Endothelial cell of umbilical vein (primary cell): ENCODE results near the gene MINDY4. TPM values are rescaled to one million over a fixed set of nuclear protein-coding genes. Genes with fewer than 3 reads are reported as not detected.

ENCODE experiments used
- BruUV-seq: library from RNA; stranded (reverse); fragments of 400-500 nt; replicated peaks from 2 replicates; lab custom pipeline; 2021; lab: Mats Ljungman, UMichigan
- CTCF ChIA-PET: fragments of 300-600, 350-600 bp; sonication (Branson Sonifier 250); formaldehyde crosslinking; loops from one replicate; lab custom pipeline; 2021; ENCODE audit warnings: antibody characterized with exemption, inconsistent platforms; lab: Charles Lee
- POLR2A ChIA-PET: fragments of 300-600, 350-600 bp; sonication (Branson Sonifier 250); formaldehyde crosslinking; loops from one replicate; lab custom pipeline; 2021; ENCODE audit warnings: antibody characterized with exemption, inconsistent platforms; lab: Charles Lee
- DNase-seq: peaks from one replicate; pipeline ENCODE4 v3.0.0-alpha.2; 2011; ENCODE audit warnings: low read depth, low spot score
- FAIRE-seq: peaks from 2 replicates; lab custom pipeline; 2011; peaks lifted over from hg19 to GRCh38; lab: Jason Lieb, UNC
- H2AFZ ChIP-seq: 2 replicates; pipeline ENCODE4 v1.6.0; 2012; ENCODE audit warnings: low read depth, low read length, control low read depth, inconsistent platforms
- H3K27ac ChIP-seq: 2 replicates; pipeline ENCODE4 v1.5.1; 2011; ENCODE audit warnings: low read depth, mild to moderate bottlenecking, control low read depth, low read length, moderate library complexity; ENCODE audit not compliant: insufficient read depth
- H3K27me3 ChIP-seq, 2 experiments: 2 replicates each; pipeline versions ENCODE4 v1.6.0 to v1.6.1; 2011; ENCODE audit warnings: low read length in 2 of 2, mixed read lengths in 1 of 2; ENCODE audit not compliant: control insufficient read depth in 2 of 2, insufficient read depth in 2 of 2
- H3K36me3 ChIP-seq, 2 experiments: 2 replicates in 1 of 2; 3 replicates in 1 of 2; pipeline ENCODE4 v1.5.1; 2011; ENCODE audit warnings: low read length in 2 of 2, mild to moderate bottlenecking in 1 of 2, moderate library complexity in 1 of 2; ENCODE audit not compliant: control insufficient read depth in 2 of 2, insufficient read depth in 2 of 2; ENCODE audit errors: extremely low read depth in 1 of 2
- H3K4me1 ChIP-seq: 3 replicates; pipeline ENCODE4 v1.5.1; 2011; ENCODE audit warnings: mild to moderate bottlenecking, low read length; ENCODE audit not compliant: control insufficient read depth, insufficient read depth; ENCODE audit errors: extremely low read depth
- H3K4me2 ChIP-seq: 2 replicates; pipeline ENCODE4 v1.6.1; 2011; ENCODE audit warnings: low read length, control low read depth, mixed read lengths; ENCODE audit not compliant: insufficient read depth
- H3K4me3 ChIP-seq, 3 experiments: fragments of 200-600 bp in 1 of 3; sonication (generic), shearing (Covaris generic) in 1 of 3; replicated peaks in 1 of 3; 2 replicates each; pipeline ENCODE4 v1.5.1; 2011 to 2016; ENCODE audit warnings: control low read depth in 3 of 3, low read length in 3 of 3, mild to moderate bottlenecking in 2 of 3, inconsistent platforms in 1 of 3, low read depth in 1 of 3, moderate library complexity in 1 of 3; ENCODE audit not compliant: insufficient read depth in 1 of 3
- H3K79me2 ChIP-seq: 2 replicates; pipeline ENCODE4 v1.6.0; 2012; ENCODE audit warnings: low read length, inconsistent platforms; ENCODE audit not compliant: control insufficient read depth, insufficient read depth
- H3K9ac ChIP-seq: replicated peaks from 2 replicates; pipeline ENCODE3; 2011; ENCODE audit warnings: low read length, control low read depth; ENCODE audit not compliant: insufficient read depth; ENCODE audit errors: extremely low read depth
- H3K9me1 ChIP-seq: replicated peaks from 3 replicates; pipeline ENCODE4 v1.6.0; 2011; ENCODE audit warnings: mild to moderate bottlenecking, low read length; ENCODE audit not compliant: control insufficient read depth, insufficient read depth; ENCODE audit errors: extremely low read depth
- H3K9me3 ChIP-seq: replicated peaks from 2 replicates; pipeline ENCODE4 v1.5.1; 2012; ENCODE audit warnings: low read length, inconsistent platforms; ENCODE audit not compliant: control insufficient read depth, insufficient read depth
- H4K20me1 ChIP-seq: replicated peaks from 2 replicates; pipeline ENCODE3; 2011; ENCODE audit warnings: mild to moderate bottlenecking, low read length; ENCODE audit not compliant: control insufficient read depth, insufficient read depth; ENCODE audit errors: extremely low read depth
- EZH2 ChIP-seq: IDR thresholded peaks from 2 replicates; pipeline ENCODE4 v1.6.1; 2012; ENCODE audit warnings: borderline replicate concordance, low read depth, mild to moderate bottlenecking, moderate library complexity, low read length, inconsistent platforms; ENCODE audit not compliant: severe bottlenecking
- FOS ChIP-seq: IDR thresholded peaks from 2 replicates; pipeline ENCODE4 v1.6.1; 2011; ENCODE audit warnings: mild to moderate bottlenecking, low read length, moderate library complexity, borderline replicate concordance; ENCODE audit not compliant: insufficient read depth
- GATA2 ChIP-seq: IDR thresholded peaks from 2 replicates; pipeline ENCODE4 v1.7.0; 2011; ENCODE audit warnings: low read depth, mild to moderate bottlenecking, moderate library complexity, mixed read lengths, low read length; ENCODE audit not compliant: insufficient read length, insufficient read depth
- JUN ChIP-seq: IDR thresholded peaks from 2 replicates; pipeline ENCODE4 v1.6.1; 2011; ENCODE audit warnings: borderline replicate concordance, low read depth; ENCODE audit not compliant: insufficient read length, insufficient read depth
- MYC ChIP-seq: IDR thresholded peaks from one replicate; pipeline ENCODE4 v1.6.1; 2011; ENCODE audit warnings: mild to moderate bottlenecking, low read depth, low read length
- POLR2A ChIP-seq: IDR thresholded peaks from 2 replicates; pipeline ENCODE4 v1.6.1; 2012; ENCODE audit warnings: low read depth, mild to moderate bottlenecking, control low read depth, low read length
- POLR2AphosphoS5 ChIP-seq: IDR thresholded peaks from 2 replicates; pipeline ENCODE4 v1.6.1; 2012; ENCODE audit warnings: low read depth, mild to moderate bottlenecking, control low read depth, low read length, moderate library complexity; ENCODE audit not compliant: insufficient read depth
- dilution Hi-C: fragments of 300-500 bp; cut with MboI; formaldehyde crosslinking; loops from one replicate; pipeline ENCODE4 v1.15.0; 2019; ENCODE audit warnings: low sequenced_read_pairs; ENCODE audit not compliant: extremely low pct_ligation_motif_present
- intact Hi-C: fragments of 100-400 bp; cut with micrococcal nuclease; formaldehyde crosslinking; loops from one replicate; pipeline ENCODE4 v1.10.0; 2022
- polyA plus RNA-seq, 4 experiments: library from polyadenylated mRNA; depleted of rRNA in 3 of 4; stranded (reverse) in 3 of 4; unstranded in 1 of 4; fragments of >200 nt; gene quantifications; 2 replicates each; pipeline versions ENCODE4 v1.2.1 to v1.2.3, GENCODE V29; 2011 to 2012; ENCODE audit warnings: missing spikeins in 1 of 4
- total RNA-seq: library from RNA; stranded (reverse); gene quantifications from 2 replicates; pipeline ENCODE4 v1.2.3, GENCODE V29; 2021
- TF ChIP-seq, protein P1 (sequence below), 2 donors: IDR thresholded peaks; 1 replicate in 1 of 2; 2 replicates in 1 of 2; pipeline ENCODE4 v1.5.1; 2011; ENCODE audit warnings: low read length in 2 of 2, mild to moderate bottlenecking in 2 of 2, moderate library complexity in 2 of 2, control low read depth in 1 of 2, inconsistent platforms in 1 of 2, low read depth in 1 of 2; ENCODE audit not compliant: insufficient read depth in 1 of 2; ENCODE audit errors: extremely low read depth in 1 of 2
- TF ChIP-seq, protein P2 (sequence below): IDR thresholded peaks from 2 replicates; pipeline ENCODE4 v1.6.1; 2011; ENCODE audit not compliant: insufficient read depth, insufficient read length

MINDY4 gene
- total and polyA plus RNA-seq, 2 donors (not counting 3 experiments of a cell fraction or from before 2014, with no cell fraction given), result 2.2 to 4.7 TPM

DNA sequence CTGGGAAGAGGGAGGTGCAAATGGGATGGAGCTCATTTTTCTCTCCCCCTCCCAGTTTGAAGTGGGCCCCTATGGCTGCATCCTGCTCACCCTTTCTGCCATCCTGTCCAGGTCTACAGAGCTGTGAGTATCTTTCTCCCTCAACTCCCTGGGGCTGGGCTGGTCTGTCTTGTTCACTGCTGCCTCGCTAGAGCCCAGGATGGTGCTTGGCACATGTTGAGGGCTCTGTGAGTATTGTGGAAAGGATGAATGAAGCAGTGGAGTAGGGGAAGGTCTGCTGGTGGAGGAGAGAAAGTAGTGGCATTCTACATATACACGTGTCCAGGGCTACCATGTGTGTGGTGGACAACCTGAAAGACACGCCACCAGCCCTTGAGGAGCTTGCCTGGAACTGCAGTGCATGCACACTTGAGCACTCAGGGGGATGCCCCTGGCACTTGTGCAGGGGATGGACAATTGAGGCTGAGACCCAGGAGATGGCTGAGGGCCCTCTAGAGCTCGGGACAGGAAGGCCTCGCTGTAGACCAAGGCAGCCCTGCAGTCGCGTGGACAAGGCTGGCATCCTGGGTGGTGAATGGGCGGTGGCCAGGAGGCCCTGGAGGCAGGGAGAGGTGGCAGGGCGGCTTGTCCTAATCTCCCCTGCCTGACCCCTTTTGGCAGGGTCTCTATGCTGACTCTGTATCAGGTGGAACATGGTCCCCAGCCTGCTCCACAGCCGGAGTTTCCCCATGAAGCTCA, 88.2 kb downstream of the MINDY4 start:
- Histone ChIP-seq H3K9me3 (no peaks in the 10 kb centered on the region), H4K20me1 (no peaks in the 10 kb centered on the region), H3K4me3 (no peak overlapping the region), H3K4me2 (no peak overlapping the region), H3K4me1 (no peaks in the 10 kb centered on the region), H3K9ac (no peak overlapping the region), H3K79me2 (no peaks in the 10 kb centered on the region), H3K27ac (no peak overlapping the region), H2AFZ (no peak overlapping the region), H3K36me3 (no peaks in the 10 kb centered on the region), H3K9me1 (no peaks in the 10 kb centered on the region), H3K27me3 (no peaks in the 10 kb centered on the region)
- TF ChIP-seq POLR2AphosphoS5 (no peak), FOS (no peak), POLR2A (no peak), EZH2 (no peak), MYC (no peak), JUN (no peak), GATA2 (no peak)
- TF ChIP-seq, protein P1, sequence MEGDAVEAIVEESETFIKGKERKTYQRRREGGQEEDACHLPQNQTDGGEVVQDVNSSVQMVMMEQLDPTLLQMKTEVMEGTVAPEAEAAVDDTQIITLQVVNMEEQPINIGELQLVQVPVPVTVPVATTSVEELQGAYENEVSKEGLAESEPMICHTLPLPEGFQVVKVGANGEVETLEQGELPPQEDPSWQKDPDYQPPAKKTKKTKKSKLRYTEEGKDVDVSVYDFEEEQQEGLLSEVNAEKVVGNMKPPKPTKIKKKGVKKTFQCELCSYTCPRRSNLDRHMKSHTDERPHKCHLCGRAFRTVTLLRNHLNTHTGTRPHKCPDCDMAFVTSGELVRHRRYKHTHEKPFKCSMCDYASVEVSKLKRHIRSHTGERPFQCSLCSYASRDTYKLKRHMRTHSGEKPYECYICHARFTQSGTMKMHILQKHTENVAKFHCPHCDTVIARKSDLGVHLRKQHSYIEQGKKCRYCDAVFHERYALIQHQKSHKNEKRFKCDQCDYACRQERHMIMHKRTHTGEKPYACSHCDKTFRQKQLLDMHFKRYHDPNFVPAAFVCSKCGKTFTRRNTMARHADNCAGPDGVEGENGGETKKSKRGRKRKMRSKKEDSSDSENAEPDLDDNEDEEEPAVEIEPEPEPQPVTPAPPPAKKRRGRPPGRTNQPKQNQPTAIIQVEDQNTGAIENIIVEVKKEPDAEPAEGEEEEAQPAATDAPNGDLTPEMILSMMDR (IDR thresholded peaks at IDR 0.05; ENCODE audit: extremely low read depth in 1 of 2, insufficient read depth in 1 of 2, low read depth in 1 of 2, low read length in 2 of 2), result no peak
- TF ChIP-seq, protein P2, sequence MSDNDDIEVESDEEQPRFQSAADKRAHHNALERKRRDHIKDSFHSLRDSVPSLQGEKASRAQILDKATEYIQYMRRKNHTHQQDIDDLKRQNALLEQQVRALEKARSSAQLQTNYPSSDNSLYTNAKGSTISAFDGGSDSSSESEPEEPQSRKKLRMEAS, result no peak
- no peak for DNase-seq
- CTCF ChIA-PET, result interaction anchor here (1.8 kb wide), 1 partner anchor 10 kb away, joined by 4 read pairs; no protein-coding TSS in a partner anchor
- dilution Hi-C loops, result no loop called here
- intact Hi-C loops, result no loop called here
- POLR2A ChIA-PET, result no interaction called here
- FAIRE-seq, result no peak
- BruUV-seq, result no TSS peak
